Measurements from ENCODE around the gene AURKA. TPM values are rescaled to one million over a fixed set of nuclear protein-coding genes. Genes with fewer than 3 reads are reported as not detected.

The AURKA gene
- total and polyA plus RNA-seq, 2 of the 8 experiments (the other 6 are each of a cell fraction or from before 2014, with no cell fraction given), result 45.8 to 84.8 TPM

DNA sequence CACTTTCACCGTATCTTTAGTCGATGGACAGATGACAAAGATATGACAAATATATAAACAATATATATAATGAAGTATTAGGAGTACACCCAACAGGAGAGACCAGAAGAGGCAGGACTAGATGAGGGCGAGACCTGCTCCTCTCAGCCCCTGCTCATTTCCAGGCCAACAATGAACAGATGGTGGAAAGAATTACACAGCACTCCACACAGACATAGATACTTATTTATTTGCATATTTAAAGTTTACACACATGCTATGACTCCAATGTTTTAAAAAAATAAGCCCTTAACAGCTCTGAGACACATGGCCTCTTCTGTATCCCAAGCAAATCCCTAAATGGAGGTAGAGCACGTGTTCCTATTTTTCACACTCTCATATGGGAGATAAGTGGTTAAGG lies 22.8 kb downstream of the AURKA start:
- H3K4ac ChIP-seq (replicated peaks; ENCODE audit: insufficient read length, low read depth, low read length), result no peak overlapping the region
- POLR2A ChIA-PET (ENCODE audit: partially characterized antibody), result interaction anchor here (0.7 to 1.6 kb wide), 4 partner anchors 9 to 35 kb away, joined by 3 to 6 read pairs (median 3); partner anchors contain the start of genes AURKA and CSTF1
- H3K79me1 ChIP-seq (ENCODE audit: low read depth, low read length), result peaks cover 2% of the 10 kb centered on the region; the same call in 1 of the 2 replicates
- no peak for DNase-seq (ENCODE audit: low read depth in 1 of 2, low spot score in 2 of 2)
- no peak overlapping the region for H2BK120ac ChIP-seq (replicated peaks; ENCODE audit: low read depth, low read length)
- no peak overlapping the region for H4K5ac ChIP-seq (ENCODE audit: insufficient read length, low read depth, low read length)
- no peak for FAIRE-seq
- no peak overlapping the region for H2BK15ac ChIP-seq (ENCODE audit: low read length)
- no peak overlapping the region for H2BK5ac ChIP-seq (ENCODE audit: low read depth, low read length)
- no peak overlapping the region for H2BK12ac ChIP-seq (ENCODE audit: low read depth, low read length)
- peaks cover 0 to 7% of the 10 kb centered on the region in 2 experiments; a peak in 2 of 4 replicates for H3K79me2 ChIP-seq (ENCODE audit: control insufficient read depth in 1 of 2, insufficient read depth in 2 of 2, low read length in 2 of 2)
- H3K56ac ChIP-seq (replicated peaks; ENCODE audit: insufficient read length, low read depth, low read length), result no peak overlapping the region
- H3K4me3 ChIP-seq (ENCODE audit: extremely low read depth in 1 of 4, insufficient read depth in 2 of 4, low read depth in 3 of 4, low read length in 4 of 4), result no peak overlapping the region
- no peak overlapping the region for H3K4me2 ChIP-seq (ENCODE audit: insufficient read depth in 1 of 2, low read depth in 2 of 2, low read length in 2 of 2)
- WGBS, 2 experiments (ENCODE audit: extremely low coverage in 1 of 2, insufficient coverage in 1 of 2, insufficient read length in 1 of 2, insufficient replicate concordance in 2 of 2, low coverage in 1 of 2, low lambda C conversion rate in 2 of 2, missing lambda C conversion rate in 1 of 2), result 93% methylated on average over 4 of the region's 4 CpGs; no CpG with 5 or more reads in 1 of the 2 experiments
- no peak overlapping the region for H2AK5ac ChIP-seq (ENCODE audit: low read depth, low read length)
- H2BK20ac ChIP-seq (ENCODE audit: low read length), result no peak overlapping the region
- H3K23ac ChIP-seq (ENCODE audit: insufficient read length), result no peak overlapping the region
- H3K27ac ChIP-seq (ENCODE audit: low read depth, low read length), result no peak overlapping the region
- H3K4me1 ChIP-seq (replicated peaks in 1 of 4; ENCODE audit: control insufficient read depth in 3 of 4, insufficient read depth in 4 of 4, low read length in 3 of 4), result no peaks in the 10 kb centered on the region
- H3K23me2 ChIP-seq (ENCODE audit: low read depth, low read length), result no peaks in the 10 kb centered on the region
- H3K9ac ChIP-seq (replicated peaks in 1 of 4; ENCODE audit: extremely low read depth in 1 of 4, low read depth in 3 of 4, low read length in 3 of 4), result no peak overlapping the region
- peaks cover 0 to 3% of the 10 kb centered on the region in 2 experiments for H4K20me1 ChIP-seq (replicated peaks in 1 of 2; ENCODE audit: control insufficient read depth in 1 of 2, insufficient read depth in 2 of 2, low read length in 2 of 2)
- no peak overlapping the region for H2AFZ ChIP-seq (ENCODE audit: low read length)
- no peaks in the 10 kb centered on the region for H3K9me3 ChIP-seq (ENCODE audit: insufficient read depth in 2 of 2, low read depth in 1 of 2, low read length in 1 of 2)
- no peak overlapping the region for H4K91ac ChIP-seq (replicated peaks; ENCODE audit: insufficient read length, low read length)
- H3K18ac ChIP-seq (ENCODE audit: extremely low read depth, low read length), result no peak overlapping the region
- CTCF ChIA-PET (ENCODE audit: partially characterized antibody), result no interaction called here
- peaks cover 17 to 48% (median 35%) of the 10 kb centered on the region in 4 experiments; a peak in 7 of 8 replicates for H3K36me3 ChIP-seq (ENCODE audit: control insufficient read depth in 2 of 4, insufficient read depth in 4 of 4, low read length in 3 of 4)
- no peak overlapping the region for H4K8ac ChIP-seq (ENCODE audit: extremely low read depth, insufficient read depth, low read length)
- H3K27me3 ChIP-seq (replicated peaks in 1 of 4; ENCODE audit: control insufficient read depth in 3 of 4, extremely low read depth in 1 of 4, insufficient read depth in 3 of 4, low read length in 3 of 4), result no peaks in the 10 kb centered on the region
- no peak overlapping the region for H3K14ac ChIP-seq (ENCODE audit: insufficient read length)
- no peak for TF ChIP-seq TEAD4 (IDR thresholded peaks at IDR 0.05; ENCODE audit: low read depth, low read length)
- TF ChIP-seq EGR1 (IDR thresholded peaks at IDR 0.05; ENCODE audit: borderline replicate concordance, low read depth, low read length), result no peak
- TF ChIP-seq HDAC2 (IDR thresholded peaks at IDR 0.05; ENCODE audit: borderline replicate concordance in 1 of 2, low read depth in 2 of 2, low read length in 2 of 2), result no peak
- no peak for TF ChIP-seq SP1 (IDR thresholded peaks at IDR 0.05; ENCODE audit: low read depth, low read length)
- no peak for TF ChIP-seq BRCA1 (IDR thresholded peaks at IDR 0.05; ENCODE audit: low read depth, low read length)
- no peak for TF ChIP-seq RXRA (IDR thresholded peaks at IDR 0.05; ENCODE audit: insufficient read depth, low read depth, low read length)

Data from H1 (cell line).